ENCODE measurements around the gene TBC1D1. TPM values are rescaled to one million over a fixed set of nuclear protein-coding genes. Genes with fewer than 3 reads are reported as not detected.

The TBC1D1 gene
- total RNA-seq, 1 experiment from 2014 or later = 89.0 TPM

- Histone ChIP-seq H3K4me1 (ENCODE audit: insufficient read depth, low read length) (peaks cover 6% of the 10 kb centered on the region; the same call in 1 of the 2 replicates), H3K79me2 (ENCODE audit: low read length) (no peaks in the 10 kb centered on the region), H3K9ac (ENCODE audit: low read length) (no peak overlapping the region), H2AFZ (ENCODE audit: low read length) (no peak overlapping the region), H3K36me3 (ENCODE audit: low read depth, low read length) (no peaks in the 10 kb centered on the region), H3K4me2 (ENCODE audit: low read length) (no peak overlapping the region), H3K27ac (ENCODE audit: low read length) (no peak overlapping the region), H4K20me1 (ENCODE audit: low read length) (no peaks in the 10 kb centered on the region), H3K9me2 (replicated peaks; ENCODE audit: low read length) (no peaks in the 10 kb centered on the region), H3K9me3 (ENCODE audit: low read length) (no peaks in the 10 kb centered on the region), H3K27me3 (ENCODE audit: low read length) (no peaks in the 10 kb centered on the region), H3F3A (ENCODE audit: low read length, unreplicated experiment) (no peaks in the 10 kb centered on the region), H3K4me3 (ENCODE audit: low read length) (no peak overlapping the region)
- peak; percentile 20 for DNase-seq
- no peak for TF ChIP-seq EZH2phosphoT487 (IDR thresholded peaks at IDR 0.05; ENCODE audit: borderline replicate concordance, low read length)
- no peak for TF ChIP-seq EZH2 (IDR thresholded peaks at IDR 0.05; ENCODE audit: low read length, unreplicated experiment)
- TF ChIP-seq CTCF (conservative IDR thresholded peaks at IDR 0.05; ENCODE audit: low read depth, low read length) = no peak
- ChIA-PET CTCF (no interaction called here), POLR2A (ENCODE audit: unreplicated experiment) (no interaction called here)
- no TSS peak for BruUV-seq (replicated peaks)
- no peak for ATAC-seq
- intact Hi-C loops (cut with micrococcal nuclease) = no loop called here
These were observed 62.9 kb downstream of the TBC1D1 start for GRCh38 chr4:37953620-37954293.

- H2AFZ ChIP-seq (ENCODE audit: low read length) = no peak overlapping the region
- DNase-seq (no peak), ATAC-seq (no peak)
- ChIA-PET CTCF (no interaction called here), POLR2A (ENCODE audit: unreplicated experiment) (no interaction called here)
- no peaks in the 10 kb centered on the region for H3K79me2 ChIP-seq (ENCODE audit: low read length)
- no peaks in the 10 kb centered on the region for H3K27me3 ChIP-seq (ENCODE audit: low read length)
- no peaks in the 10 kb centered on the region for H3K4me1 ChIP-seq (ENCODE audit: insufficient read depth, low read length)
- no peak overlapping the region for H3K4me3 ChIP-seq (ENCODE audit: low read length)
- no peaks in the 10 kb centered on the region for H4K20me1 ChIP-seq (ENCODE audit: low read length)
- BruUV-seq (replicated peaks) = no TSS peak
- intact Hi-C loops (cut with micrococcal nuclease) = no loop called here
- no peaks in the 10 kb centered on the region for H3K36me3 ChIP-seq (ENCODE audit: low read depth, low read length)
- no peaks in the 10 kb centered on the region for H3F3A ChIP-seq (ENCODE audit: low read length, unreplicated experiment)
- H3K9me2 ChIP-seq (replicated peaks; ENCODE audit: low read length) = no peaks in the 10 kb centered on the region
- TF ChIP-seq EZH2phosphoT487 (IDR thresholded peaks at IDR 0.05; ENCODE audit: borderline replicate concordance, low read length) = no peak
- no peak for TF ChIP-seq EZH2 (IDR thresholded peaks at IDR 0.05; ENCODE audit: low read length, unreplicated experiment)
- TF ChIP-seq CTCF (conservative IDR thresholded peaks at IDR 0.05; ENCODE audit: low read depth, low read length) = no peak
- no peaks in the 10 kb centered on the region for H3K9me3 ChIP-seq (ENCODE audit: low read length)
- H3K4me2 ChIP-seq (ENCODE audit: low read length) = no peak overlapping the region
- no peak overlapping the region for H3K9ac ChIP-seq (ENCODE audit: low read length)
- no peak overlapping the region for H3K27ac ChIP-seq (ENCODE audit: low read length)
These were observed 66.1 kb downstream of the TBC1D1 start for GRCh38 chr4:37956941-37957340.

- no peaks in the 10 kb centered on the region for H3K79me2 ChIP-seq (ENCODE audit: low read length)
- H4K20me1 ChIP-seq (ENCODE audit: low read length) = no peaks in the 10 kb centered on the region
- intact Hi-C loops (cut with micrococcal nuclease) = no loop called here
- no peak overlapping the region for H3K27ac ChIP-seq (ENCODE audit: low read length)
- no TSS peak for BruUV-seq (replicated peaks)
- ATAC-seq (no peak), DNase-seq (no peak)
- H3K9me3 ChIP-seq (ENCODE audit: low read length) = no peaks in the 10 kb centered on the region
- no peak overlapping the region for H3K4me3 ChIP-seq (ENCODE audit: low read length)
- no peaks in the 10 kb centered on the region for H3K4me1 ChIP-seq (ENCODE audit: insufficient read depth, low read length)
- H2AFZ ChIP-seq (ENCODE audit: low read length) = no peak overlapping the region
- no peak overlapping the region for H3K4me2 ChIP-seq (ENCODE audit: low read length)
- no peaks in the 10 kb centered on the region for H3F3A ChIP-seq (ENCODE audit: low read length, unreplicated experiment)
- ChIA-PET CTCF (no interaction called here), POLR2A (ENCODE audit: unreplicated experiment) (no interaction called here)
- no peaks in the 10 kb centered on the region for H3K27me3 ChIP-seq (ENCODE audit: low read length)
- H3K9ac ChIP-seq (ENCODE audit: low read length) = no peak overlapping the region
- TF ChIP-seq EZH2phosphoT487 (IDR thresholded peaks at IDR 0.05; ENCODE audit: borderline replicate concordance, low read length) (no peak), EZH2 (IDR thresholded peaks at IDR 0.05; ENCODE audit: low read length, unreplicated experiment) (no peak), CTCF (conservative IDR thresholded peaks at IDR 0.05; ENCODE audit: low read depth, low read length) (no peak)
- H3K9me2 ChIP-seq (replicated peaks; ENCODE audit: low read length) = no peaks in the 10 kb centered on the region
- H3K36me3 ChIP-seq (ENCODE audit: low read depth, low read length) = no peaks in the 10 kb centered on the region
These were observed 68.0 kb downstream of the TBC1D1 start for GRCh38 chr4:37958932-37959331.

All from PC-3 (cell line).